Gastrocnemius medialis (tissue), 4 donors: ENCODE measurements around the gene TF.

Experiments used
- CTCF ChIP-seq, 5 experiments: fragments of 450-650 bp in 3 of 5; fragments of 200-600 bp in 2 of 5; sonication (generic) in 2 of 5; IDR thresholded peaks in 4 of 5; conservative IDR thresholded peaks in 1 of 5; 1 replicate in 4 of 5; 2 replicates in 1 of 5; pipeline ENCODE4 v1.5.1; 2016 to 2019; ENCODE audit warnings: antibody characterized with exemption in 5 of 5, mild to moderate bottlenecking in 3 of 5, moderate library complexity in 3 of 5
- POLR2A ChIP-seq, 2 donors: fragments of 450-650 bp; IDR thresholded peaks; one replicate each; pipeline ENCODE4 v1.6.1; 2017; ENCODE audit warnings: antibody characterized with exemption in 2 of 2, mild to moderate bottlenecking in 2 of 2, moderate library complexity in 2 of 2

GRCh38 chr3:133835961-133836360, 89.8 kb downstream of the TF start:
- TF ChIP-seq CTCF (IDR thresholded peaks at IDR 0.05 in 4 of 5, conservative IDR thresholded peaks at IDR 0.05 in 1 of 5) (no peak), POLR2A (IDR thresholded peaks at IDR 0.05) (no peak)
